Skeletal muscle satellite cell (primary cell): Measurements from ENCODE around the gene GPX2. TPM values are rescaled to one million over a fixed set of nuclear protein-coding genes. Genes with fewer than 3 reads are reported as not detected.

ENCODE experiments used
- H3K27me3 ChIP-seq: 2 replicates; pipeline ENCODE4 v1.7.0; 2013; ENCODE audit warnings: low read length; ENCODE audit not compliant: control insufficient read depth, insufficient read depth
- H3K36me3 ChIP-seq: 2 replicates; pipeline ENCODE4 v1.7.0; 2013; ENCODE audit warnings: mild to moderate bottlenecking, control low read depth, low read length; ENCODE audit not compliant: insufficient read depth
- H3K4me1 ChIP-seq: 2 replicates; pipeline ENCODE4 v1.7.0; 2013; ENCODE audit warnings: low read length; ENCODE audit not compliant: control insufficient read depth, insufficient read depth
- H3K4me2 ChIP-seq: 2 replicates; pipeline ENCODE4 v1.7.0; 2013; ENCODE audit warnings: mild to moderate bottlenecking, low read length
- H3K4me3 ChIP-seq: 2 replicates; pipeline ENCODE4 v1.7.0; 2013; ENCODE audit warnings: low read length
- H3K9ac ChIP-seq: 2 replicates; pipeline ENCODE4 v1.7.0; 2013; ENCODE audit warnings: mild to moderate bottlenecking, low read depth, low read length, moderate library complexity
- H3K9me3 ChIP-seq: replicated peaks from 2 replicates; pipeline ENCODE4 v1.7.0; 2013; ENCODE audit warnings: mild to moderate bottlenecking, control low read depth, low read length
- total RNA-seq: library from RNA; depleted of rRNA; stranded (reverse); fragments of >200 nt; gene quantifications from 2 replicates; pipeline ENCODE4 v1.2.3, GENCODE V29; 2012; rRNA removed

The GPX2 gene
- total RNA-seq, result not detected in 2 replicates

- no peaks in the 10 kb centered on the region for H3K4me1 ChIP-seq
- no peak within 1 kb of the TSS for H3K4me3 ChIP-seq
- H3K9ac ChIP-seq, result no peak within 1 kb of the TSS
- H3K4me2 ChIP-seq, result no peak within 1 kb of the TSS
- no peaks in the 10 kb centered on the region for H3K9me3 ChIP-seq
- no peaks in the 10 kb centered on the region for H3K27me3 ChIP-seq
- peaks cover 17% of the 10 kb centered on the region for H3K36me3 ChIP-seq
Measured at GRCh38 chr14:64942531-64943111, at the start of gene GPX2. GPX2 (minus strand) TSS chr14:64942745; CDS start chr14:64942726, 19 bp downstream.

- Histone ChIP-seq H3K9me3 (no peaks in the 10 kb centered on the region), H3K4me2 (no peak overlapping the region), H3K9ac (no peak overlapping the region), H3K36me3 (no peaks in the 10 kb centered on the region), H3K27me3 (no peaks in the 10 kb centered on the region), H3K4me1 (peaks cover 5% of the 10 kb centered on the region), H3K4me3 (no peak overlapping the region)
Measured at GRCh38 chr14:64990939-64991338, 48.4 kb upstream of the GPX2 start.

- no peaks in the 10 kb centered on the region for H3K36me3 ChIP-seq
- H3K4me1 ChIP-seq, result peaks cover 5% of the 10 kb centered on the region
- no peak overlapping the region for H3K4me3 ChIP-seq
- H3K4me2 ChIP-seq, result no peak overlapping the region
- H3K9me3 ChIP-seq, result no peaks in the 10 kb centered on the region
- no peak overlapping the region for H3K9ac ChIP-seq
- no peaks in the 10 kb centered on the region for H3K27me3 ChIP-seq
Measured at GRCh38 chr14:64990296-64990695, 47.8 kb upstream of the GPX2 start.

- Histone ChIP-seq H3K9me3 (no peaks in the 10 kb centered on the region), H3K4me3 (peak overlapping the region; percentile 83), H3K36me3 (no peaks in the 10 kb centered on the region), H3K4me2 (peak overlapping the region; percentile 86), H3K9ac (peak overlapping the region; percentile 88), H3K27me3 (no peaks in the 10 kb centered on the region), H3K4me1 (peaks cover 8% of the 10 kb centered on the region)
Measured at GRCh38 chr14:64987438-64987767, 44.9 kb upstream of the GPX2 start.

GRCh38 chr14:64986648-64987437 is 44.3 kb upstream of the GPX2 start, which contains the start of gene FNTB:
FNTB (plus strand) TSS chr14:64986895; CDS start chr14:64986954, 59 bp downstream.
- peak within 1 kb of the TSS; percentile 88 for H3K9ac ChIP-seq
- peak within 1 kb of the TSS; percentile 86 for H3K4me2 ChIP-seq
- H3K36me3 ChIP-seq, result no peaks in the 10 kb centered on the region
- peaks cover 8% of the 10 kb centered on the region for H3K4me1 ChIP-seq
- no peaks in the 10 kb centered on the region for H3K9me3 ChIP-seq
- H3K27me3 ChIP-seq, result no peaks in the 10 kb centered on the region
- H3K4me3 ChIP-seq, result peak within 1 kb of the TSS; percentile 83

- Histone ChIP-seq H3K4me2 (peak overlapping the region; percentile 92), H3K36me3 (no peaks in the 10 kb centered on the region), H3K9ac (peak overlapping the region; percentile 56), H3K9me3 (no peaks in the 10 kb centered on the region), H3K27me3 (no peaks in the 10 kb centered on the region), H3K4me1 (peaks cover 8% of the 10 kb centered on the region), H3K4me3 (peak overlapping the region; percentile 64)
Measured at GRCh38 chr14:64983439-64984310, 41.1 kb upstream of the GPX2 start.

GRCh38 chr14:64979336-64980074 is 37.0 kb upstream of the GPX2 start:
- Histone ChIP-seq H3K4me3 (no peak overlapping the region), H3K4me2 (no peak overlapping the region), H3K4me1 (peaks cover 3% of the 10 kb centered on the region), H3K27me3 (peaks cover 8% of the 10 kb centered on the region), H3K9me3 (no peaks in the 10 kb centered on the region), H3K36me3 (no peaks in the 10 kb centered on the region), H3K9ac (no peak overlapping the region)

GRCh38 chr14:64974563-64974962 is 32.0 kb upstream of the GPX2 start:
- H3K9ac ChIP-seq, result no peak overlapping the region
- no peaks in the 10 kb centered on the region for H3K36me3 ChIP-seq
- H3K9me3 ChIP-seq, result no peaks in the 10 kb centered on the region
- peaks cover 2% of the 10 kb centered on the region for H3K4me1 ChIP-seq
- no peak overlapping the region for H3K4me3 ChIP-seq
- H3K27me3 ChIP-seq, result peaks cover 8% of the 10 kb centered on the region
- no peak overlapping the region for H3K4me2 ChIP-seq

- H3K36me3 ChIP-seq, result no peaks in the 10 kb centered on the region
- no peak overlapping the region for H3K9ac ChIP-seq
- H3K4me3 ChIP-seq, result no peak overlapping the region
- peaks cover 4% of the 10 kb centered on the region for H3K4me1 ChIP-seq
- H3K9me3 ChIP-seq, result no peaks in the 10 kb centered on the region
- H3K4me2 ChIP-seq, result no peak overlapping the region
- peaks cover 8% of the 10 kb centered on the region for H3K27me3 ChIP-seq
Measured at GRCh38 chr14:64973826-64974225, 31.3 kb upstream of the GPX2 start.

GRCh38 chr14:64973026-64973442 is 30.5 kb upstream of the GPX2 start:
- Histone ChIP-seq H3K9me3 (no peaks in the 10 kb centered on the region), H3K9ac (peak overlapping the region; percentile 82), H3K4me3 (no peak overlapping the region), H3K27me3 (peaks cover 8% of the 10 kb centered on the region), H3K4me1 (peaks cover 11% of the 10 kb centered on the region), H3K4me2 (peak overlapping the region; percentile 96), H3K36me3 (no peaks in the 10 kb centered on the region)
